Epithelial cell of proximal tubule (primary cell): ENCODE results near the gene GPC3. TPM values are rescaled to one million over a fixed set of nuclear protein-coding genes. Genes with fewer than 3 reads are reported as not detected.
"Not testable (repeated sequence)": the region's sequence is repeated elsewhere in the genome, so short reads cannot be mapped to it uniquely, and the experiment has no call there.

Experiments used
- DNase-seq: peaks from one replicate; pipeline ENCODE4 v3.0.0-alpha.2; 2011; ENCODE audit warnings: low read depth
- H3K4me3 ChIP-seq: 2 replicates; pipeline ENCODE4 v1.5.1; 2011; ENCODE audit warnings: low read depth, mild to moderate bottlenecking, low read length
- total RNA-seq: library from RNA; depleted of rRNA; stranded (reverse); fragments of >200 nt; gene quantifications from 2 replicates; pipeline ENCODE4 v1.2.3, GENCODE V29; 2015
- TF ChIP-seq, protein P1 (sequence below): conservative IDR thresholded peaks from 2 replicates; pipeline ENCODE4 v1.5.1; 2012; ENCODE audit warnings: low read depth, mild to moderate bottlenecking, low read length

GPC3 gene
- total RNA-seq, 1 donor from 2014 or later, result 3.3 TPM

DNA sequence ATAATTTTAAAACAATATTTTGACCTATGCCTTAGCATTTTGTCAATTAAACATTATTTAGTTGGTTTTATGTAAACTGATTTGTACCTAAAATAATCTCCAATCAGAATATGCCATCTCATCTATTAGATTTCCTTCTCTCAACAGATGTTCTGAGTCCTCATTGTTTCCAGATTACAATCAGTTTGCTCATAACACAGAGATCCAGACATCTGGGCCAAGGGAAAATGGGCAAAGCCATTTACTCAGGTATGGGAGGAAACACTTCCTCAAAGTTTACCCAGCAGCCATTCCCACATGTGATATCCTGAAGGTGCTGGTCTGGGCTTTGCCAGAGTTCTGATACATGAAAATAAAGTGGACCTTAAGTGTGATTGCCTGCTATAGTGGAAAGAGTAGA lies 352.2 kb downstream of the GPC3 start:
- TF ChIP-seq, protein P1, sequence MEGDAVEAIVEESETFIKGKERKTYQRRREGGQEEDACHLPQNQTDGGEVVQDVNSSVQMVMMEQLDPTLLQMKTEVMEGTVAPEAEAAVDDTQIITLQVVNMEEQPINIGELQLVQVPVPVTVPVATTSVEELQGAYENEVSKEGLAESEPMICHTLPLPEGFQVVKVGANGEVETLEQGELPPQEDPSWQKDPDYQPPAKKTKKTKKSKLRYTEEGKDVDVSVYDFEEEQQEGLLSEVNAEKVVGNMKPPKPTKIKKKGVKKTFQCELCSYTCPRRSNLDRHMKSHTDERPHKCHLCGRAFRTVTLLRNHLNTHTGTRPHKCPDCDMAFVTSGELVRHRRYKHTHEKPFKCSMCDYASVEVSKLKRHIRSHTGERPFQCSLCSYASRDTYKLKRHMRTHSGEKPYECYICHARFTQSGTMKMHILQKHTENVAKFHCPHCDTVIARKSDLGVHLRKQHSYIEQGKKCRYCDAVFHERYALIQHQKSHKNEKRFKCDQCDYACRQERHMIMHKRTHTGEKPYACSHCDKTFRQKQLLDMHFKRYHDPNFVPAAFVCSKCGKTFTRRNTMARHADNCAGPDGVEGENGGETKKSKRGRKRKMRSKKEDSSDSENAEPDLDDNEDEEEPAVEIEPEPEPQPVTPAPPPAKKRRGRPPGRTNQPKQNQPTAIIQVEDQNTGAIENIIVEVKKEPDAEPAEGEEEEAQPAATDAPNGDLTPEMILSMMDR, result no peak
- H3K4me3 ChIP-seq, result no peak overlapping the region
- DNase-seq, result no peak

DNA sequence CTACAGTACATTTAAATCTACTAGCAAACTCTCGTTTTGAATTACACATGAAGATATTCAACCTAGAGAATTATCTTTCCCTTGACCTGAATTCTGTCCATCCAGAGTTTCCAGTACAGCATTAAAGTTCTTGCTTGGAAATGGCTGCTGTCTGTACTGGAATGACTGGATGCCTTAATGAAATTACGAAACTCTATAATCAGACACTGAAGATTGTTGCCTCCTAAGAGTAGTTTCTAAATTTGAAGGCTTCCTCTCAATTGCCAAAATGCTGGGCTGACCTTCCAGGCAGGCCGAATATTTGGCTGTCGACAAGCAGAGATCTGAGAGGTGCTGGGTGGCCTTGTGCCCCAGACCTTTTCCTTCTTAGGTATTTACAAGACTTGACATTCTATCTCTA lies 355.0 kb downstream of the GPC3 start:
- no peak for DNase-seq
- TF ChIP-seq, protein P1, result no peak

DNA sequence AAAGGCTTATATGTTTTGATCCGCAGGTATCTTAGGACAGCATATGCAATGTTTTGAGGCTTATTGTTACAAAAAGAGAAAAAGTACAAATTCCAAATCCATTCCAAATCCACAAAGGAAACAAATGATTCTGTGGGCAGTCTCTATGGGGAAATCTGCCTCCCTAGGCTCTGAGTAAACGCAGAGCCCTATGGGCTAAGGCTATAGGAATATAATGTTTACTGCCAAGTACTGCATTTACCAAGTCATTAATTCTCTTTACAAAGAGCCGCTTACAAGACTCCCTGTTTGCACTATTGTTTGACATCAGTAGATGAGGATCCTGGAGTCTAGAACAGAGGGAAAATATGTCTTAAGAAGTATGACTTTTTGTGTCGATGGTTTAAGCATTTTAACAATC lies 357.7 kb downstream of the GPC3 start:
- DNase-seq, result no peak
- TF ChIP-seq, protein P1, result no peak
- no peak overlapping the region for H3K4me3 ChIP-seq

More for the DNA sequence above, 355.0 kb downstream of the GPC3 start:
- no peak overlapping the region for H3K4me3 ChIP-seq

DNA sequence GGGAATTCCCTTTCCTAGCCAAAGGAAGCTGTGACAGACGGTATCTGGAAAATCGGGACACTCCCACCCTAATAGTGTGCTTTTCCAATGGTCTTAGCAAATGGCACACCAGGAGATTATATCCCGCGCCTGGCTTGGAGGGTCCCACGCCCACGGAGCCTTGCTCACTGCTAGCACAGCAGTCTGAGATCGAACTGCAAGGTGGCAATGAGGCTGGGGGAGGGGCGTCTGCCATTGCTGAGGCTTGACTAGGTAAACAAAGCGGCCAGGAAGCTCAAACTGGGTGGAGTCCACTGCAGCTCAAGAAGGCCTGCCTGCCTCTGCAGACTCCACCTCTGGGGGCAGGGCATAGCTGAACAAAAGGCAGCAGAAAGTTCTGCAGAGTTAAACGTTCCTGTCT lies 364.0 kb downstream of the GPC3 start:
- H3K4me3 ChIP-seq, DNase-seq: not testable (repeated sequence)

DNA sequence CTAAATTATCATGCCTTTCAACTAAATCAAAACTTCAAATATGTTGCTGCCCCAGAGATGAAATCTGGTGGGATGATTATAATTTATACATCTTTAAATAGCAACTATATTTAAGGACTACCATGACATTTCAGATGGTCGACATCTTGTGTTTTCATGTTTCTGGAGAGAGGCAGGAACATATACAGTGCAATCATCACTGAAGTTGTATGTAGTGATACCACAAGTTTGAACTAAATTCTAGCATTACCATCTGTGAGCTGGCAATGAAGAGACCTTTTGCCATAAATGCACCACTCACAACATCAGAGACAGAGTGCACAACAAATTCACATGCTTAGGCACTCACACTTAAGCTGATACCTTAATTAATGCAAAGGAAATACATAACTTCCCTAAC lies 373.7 kb downstream of the GPC3 start:
- no peak overlapping the region for H3K4me3 ChIP-seq
- DNase-seq, result no peak
- TF ChIP-seq, protein P1, result no peak

DNA sequence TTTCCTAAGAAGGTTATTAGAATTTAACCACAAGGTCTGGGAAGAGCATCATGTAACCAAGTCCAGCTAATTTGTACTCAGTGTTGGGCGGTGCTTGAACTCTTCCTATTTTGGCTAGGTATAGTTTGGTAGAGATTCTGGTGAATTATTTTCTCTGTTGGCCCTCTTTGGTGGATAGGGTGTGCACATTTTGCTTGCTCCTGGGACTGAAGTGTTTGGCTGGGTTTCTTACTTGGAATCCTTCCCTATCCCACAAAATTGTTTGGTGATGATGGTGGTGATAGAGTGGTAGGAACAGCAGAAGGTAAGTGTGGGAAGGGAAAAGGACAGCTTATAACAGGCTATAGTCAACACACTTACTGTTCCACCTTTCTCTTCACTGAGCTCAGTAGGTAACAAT lies 375.3 kb downstream of the GPC3 start:
- H3K4me3 ChIP-seq, result no peak overlapping the region
- TF ChIP-seq, protein P1, result no peak
- no peak for DNase-seq

DNA sequence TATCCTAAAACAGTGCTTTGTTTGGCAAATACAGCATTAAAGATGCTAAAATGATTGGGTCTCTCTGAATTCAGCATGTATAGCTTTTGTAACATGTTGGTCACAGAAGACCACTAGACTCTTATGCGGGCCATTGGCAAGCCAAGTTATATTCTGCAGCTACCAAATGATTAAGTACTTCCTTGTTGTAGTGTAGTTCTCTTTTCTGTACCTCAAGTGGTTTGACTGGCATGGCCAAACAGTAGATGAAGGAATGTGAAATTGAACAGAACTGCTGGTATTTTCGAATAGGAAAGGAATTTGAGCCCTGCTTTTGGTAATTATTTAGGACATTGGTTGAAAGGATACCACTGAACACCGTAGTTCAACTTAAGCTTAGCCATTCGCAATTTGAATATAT lies 376.2 kb downstream of the GPC3 start:
- no peak overlapping the region for H3K4me3 ChIP-seq
- TF ChIP-seq, protein P1, result no peak
- DNase-seq, result no peak

DNA sequence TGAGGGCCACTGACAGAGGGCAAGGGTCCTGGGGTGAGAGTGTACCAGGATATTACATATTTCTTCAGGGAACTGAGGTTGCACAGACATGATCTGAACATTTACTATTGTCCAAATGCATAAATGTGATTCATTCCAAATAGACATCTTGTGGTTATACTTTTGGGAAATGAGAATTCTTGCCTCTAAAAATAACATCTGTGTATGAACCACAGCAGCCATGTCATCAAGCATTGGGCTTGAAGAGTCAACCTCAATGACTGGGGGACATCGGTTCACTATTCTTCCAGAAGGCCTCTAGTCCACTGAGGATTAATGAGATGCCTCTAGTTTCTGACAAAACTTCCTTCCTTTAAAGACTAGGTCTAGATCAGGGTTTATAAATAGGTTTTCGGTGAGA lies 377.0 kb downstream of the GPC3 start:
- H3K4me3 ChIP-seq, result no peak overlapping the region
- DNase-seq, result no peak
- TF ChIP-seq, protein P1, result no peak
